Stimulated activated naive CD8-positive, alpha-beta T cell treated with anti-CD3 and anti-CD28 coated beads, Interleukin-15, Interleukin-2, amounts not matched to agents 100 ng/mL and 50 ng/mL, for 24 hours (primary cell): ENCODE measurements around the gene PLEKHJ1.

Experiments
- H3K27ac Mint-ChIP-seq: one replicate; pipeline ENCODE4 v1.8.0; 2021; ENCODE audit warnings: mild to moderate bottlenecking, mixed read lengths
- H3K27me3 Mint-ChIP-seq: one replicate; pipeline ENCODE4 v1.8.0; 2021; ENCODE audit warnings: mixed read lengths
- H3K36me3 Mint-ChIP-seq: one replicate; pipeline ENCODE4 v1.8.0; 2021; ENCODE audit warnings: low read depth, mixed read lengths
- H3K4me1 Mint-ChIP-seq: one replicate; pipeline ENCODE4 v1.8.0; 2021; ENCODE audit warnings: low read depth, mixed read lengths
- H3K4me3 Mint-ChIP-seq: one replicate; pipeline ENCODE4 v1.8.0; 2021; ENCODE audit warnings: mild to moderate bottlenecking, mixed read lengths
- H3K9me3 Mint-ChIP-seq: one replicate; pipeline ENCODE4 v1.8.0; 2021; ENCODE audit warnings: mixed read lengths

The PLEKHJ1 gene

DNA sequence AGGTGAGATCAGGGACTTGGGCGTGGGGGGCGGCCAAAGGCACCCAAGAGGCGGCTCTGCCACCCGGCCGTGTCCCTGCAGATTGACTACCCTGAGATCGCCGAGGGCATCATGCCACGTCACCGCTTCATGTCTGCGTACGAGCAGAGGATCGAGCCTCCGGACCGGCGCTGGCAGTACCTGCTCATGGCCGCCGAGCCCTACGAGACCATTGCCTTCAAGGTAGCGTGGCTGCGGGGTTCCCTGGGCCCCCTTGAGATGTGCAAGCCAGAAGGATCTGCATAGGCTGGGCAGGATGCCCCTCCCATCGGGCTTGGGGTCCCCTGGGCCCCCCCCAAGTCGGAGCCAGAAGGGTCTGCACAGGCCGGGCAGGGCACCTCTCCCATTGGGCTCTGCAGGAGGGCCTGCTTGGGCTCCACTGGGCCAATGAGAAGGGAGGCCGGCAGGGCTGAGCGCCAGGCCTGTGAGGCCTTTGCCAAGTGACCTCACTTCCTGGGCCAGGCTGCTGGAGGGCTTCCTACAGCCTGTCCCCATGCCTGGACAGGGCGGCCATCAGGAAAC is 10.8 kb upstream of the PLEKHJ1 start:
- no peak overlapping the region for H3K27ac Mint-ChIP-seq
- no peaks in the 10 kb centered on the region for H3K27me3 Mint-ChIP-seq
- no peak overlapping the region for H3K4me3 Mint-ChIP-seq
- H3K36me3 Mint-ChIP-seq: peaks cover 25% of the 10 kb centered on the region
- H3K9me3 Mint-ChIP-seq: no peaks in the 10 kb centered on the region
- peaks cover 8% of the 10 kb centered on the region for H3K4me1 Mint-ChIP-seq

GRCh38 chr19:2246014-2246620 is 10.0 kb upstream of the PLEKHJ1 start:
- Mint-ChIP-seq H3K4me3 (no peak overlapping the region), H3K36me3 (peaks cover 28% of the 10 kb centered on the region), H3K4me1 (peaks cover 15% of the 10 kb centered on the region), H3K27me3 (no peaks in the 10 kb centered on the region), H3K9me3 (no peaks in the 10 kb centered on the region), H3K27ac (no peak overlapping the region)

GRCh38 chr19:2245273-2245672 is 9.1 kb upstream of the PLEKHJ1 start:
- Mint-ChIP-seq H3K36me3 (peaks cover 36% of the 10 kb centered on the region), H3K9me3 (no peaks in the 10 kb centered on the region), H3K4me3 (no peak overlapping the region), H3K4me1 (peaks cover 24% of the 10 kb centered on the region), H3K27me3 (no peaks in the 10 kb centered on the region), H3K27ac (no peak overlapping the region)

GRCh38 chr19:2244486-2244885 is 8.4 kb upstream of the PLEKHJ1 start:
- H3K27ac Mint-ChIP-seq: no peak overlapping the region
- H3K36me3 Mint-ChIP-seq: peaks cover 43% of the 10 kb centered on the region
- H3K4me1 Mint-ChIP-seq: peaks cover 31% of the 10 kb centered on the region
- no peaks in the 10 kb centered on the region for H3K27me3 Mint-ChIP-seq
- no peak overlapping the region for H3K4me3 Mint-ChIP-seq
- H3K9me3 Mint-ChIP-seq: no peaks in the 10 kb centered on the region

- H3K4me3 Mint-ChIP-seq: no peak overlapping the region
- H3K27me3 Mint-ChIP-seq: no peaks in the 10 kb centered on the region
- peaks cover 35% of the 10 kb centered on the region for H3K4me1 Mint-ChIP-seq
- no peaks in the 10 kb centered on the region for H3K9me3 Mint-ChIP-seq
- peaks cover 46% of the 10 kb centered on the region for H3K36me3 Mint-ChIP-seq
- H3K27ac Mint-ChIP-seq: no peak overlapping the region
Observed at GRCh38 chr19:2244125-2244411, 7.9 kb upstream of the PLEKHJ1 start.

DNA sequence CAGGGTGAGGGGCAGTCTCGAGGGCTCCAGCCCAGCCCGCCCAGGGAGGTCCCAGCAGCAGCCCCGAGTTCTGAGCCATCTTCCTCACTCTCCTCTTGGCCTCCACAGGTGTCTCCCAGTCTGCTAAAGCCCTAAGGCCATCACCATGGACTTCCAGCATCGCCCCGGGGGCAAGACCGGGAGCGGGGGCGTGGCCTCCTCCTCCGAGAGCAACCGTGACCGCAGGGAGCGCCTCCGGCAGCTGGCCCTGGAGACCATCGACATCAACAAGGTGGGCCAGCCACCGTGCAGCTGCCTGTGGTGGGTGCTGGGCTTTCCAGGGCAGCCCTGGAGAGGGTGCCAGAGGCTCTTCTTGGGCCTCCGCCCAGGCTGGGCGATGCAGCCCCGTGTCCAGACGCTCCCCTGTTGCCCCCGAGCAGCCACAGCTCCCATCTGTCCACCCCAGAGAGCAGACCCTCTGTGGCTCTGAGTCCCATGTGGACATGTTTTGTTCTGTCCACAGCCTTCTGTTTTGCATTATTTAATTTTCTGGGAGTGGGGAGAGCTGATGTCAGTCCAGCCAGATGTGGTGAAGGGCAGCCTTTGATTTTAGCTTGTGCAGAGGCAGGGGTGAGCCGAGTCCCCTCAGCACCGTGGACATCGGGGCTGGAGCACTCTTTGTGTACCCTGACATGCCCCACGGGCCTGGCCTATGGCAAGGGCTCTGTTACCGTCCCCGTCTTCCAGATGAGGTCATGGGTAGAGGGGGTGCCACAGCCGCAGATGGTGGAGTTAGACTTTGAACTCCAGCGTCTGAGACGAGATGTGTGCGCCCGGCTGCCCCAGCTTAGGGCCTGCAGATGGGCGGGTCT is 7.4 kb upstream of the PLEKHJ1 start:
- Mint-ChIP-seq H3K27ac (no peak overlapping the region), H3K4me1 (peaks cover 41% of the 10 kb centered on the region), H3K9me3 (no peaks in the 10 kb centered on the region), H3K27me3 (no peaks in the 10 kb centered on the region), H3K4me3 (no peak overlapping the region), H3K36me3 (peaks cover 50% of the 10 kb centered on the region)

GRCh38 chr19:2242816-2243215 is 6.7 kb upstream of the PLEKHJ1 start:
- Mint-ChIP-seq H3K36me3 (peaks cover 57% of the 10 kb centered on the region), H3K4me1 (peaks cover 47% of the 10 kb centered on the region), H3K27me3 (no peaks in the 10 kb centered on the region), H3K27ac (no peak overlapping the region), H3K9me3 (no peaks in the 10 kb centered on the region), H3K4me3 (no peak overlapping the region)

DNA sequence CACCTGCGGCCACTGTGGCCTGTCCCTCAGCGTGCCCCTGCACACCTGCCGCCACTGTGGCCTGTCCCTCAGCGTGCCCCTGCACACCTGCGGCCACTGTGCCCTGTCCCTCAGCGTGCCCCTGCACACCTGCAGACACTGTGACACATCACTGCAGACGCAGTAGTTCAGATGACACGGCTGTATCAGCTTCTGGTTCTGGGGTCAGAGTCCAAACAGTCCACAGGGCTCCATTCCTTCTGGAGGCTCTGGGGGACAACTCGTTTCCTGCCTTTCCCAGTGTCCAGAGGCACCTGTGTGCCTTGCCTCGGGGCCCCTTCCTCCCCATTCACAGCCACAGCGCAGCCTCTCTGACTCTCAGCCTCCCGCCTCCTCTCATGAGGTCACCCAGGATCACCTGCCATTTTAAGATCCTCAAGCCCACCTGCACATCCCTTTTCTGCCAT is 6.0 kb upstream of the PLEKHJ1 start:
- H3K27ac Mint-ChIP-seq: no peak overlapping the region
- H3K27me3 Mint-ChIP-seq: no peaks in the 10 kb centered on the region
- H3K4me3 Mint-ChIP-seq: peak overlapping the region; percentile 98
- H3K9me3 Mint-ChIP-seq: no peaks in the 10 kb centered on the region
- H3K4me1 Mint-ChIP-seq: peaks cover 53% of the 10 kb centered on the region
- H3K36me3 Mint-ChIP-seq: peaks cover 63% of the 10 kb centered on the region

GRCh38 chr19:2240881-2241760 is 5.0 kb upstream of the PLEKHJ1 start:
- Mint-ChIP-seq H3K4me1 (peaks cover 59% of the 10 kb centered on the region), H3K36me3 (peaks cover 70% of the 10 kb centered on the region), H3K27me3 (peaks cover 4% of the 10 kb centered on the region), H3K4me3 (peak overlapping the region; percentile 98), H3K27ac (peak overlapping the region; percentile 68), H3K9me3 (no peaks in the 10 kb centered on the region)

DNA sequence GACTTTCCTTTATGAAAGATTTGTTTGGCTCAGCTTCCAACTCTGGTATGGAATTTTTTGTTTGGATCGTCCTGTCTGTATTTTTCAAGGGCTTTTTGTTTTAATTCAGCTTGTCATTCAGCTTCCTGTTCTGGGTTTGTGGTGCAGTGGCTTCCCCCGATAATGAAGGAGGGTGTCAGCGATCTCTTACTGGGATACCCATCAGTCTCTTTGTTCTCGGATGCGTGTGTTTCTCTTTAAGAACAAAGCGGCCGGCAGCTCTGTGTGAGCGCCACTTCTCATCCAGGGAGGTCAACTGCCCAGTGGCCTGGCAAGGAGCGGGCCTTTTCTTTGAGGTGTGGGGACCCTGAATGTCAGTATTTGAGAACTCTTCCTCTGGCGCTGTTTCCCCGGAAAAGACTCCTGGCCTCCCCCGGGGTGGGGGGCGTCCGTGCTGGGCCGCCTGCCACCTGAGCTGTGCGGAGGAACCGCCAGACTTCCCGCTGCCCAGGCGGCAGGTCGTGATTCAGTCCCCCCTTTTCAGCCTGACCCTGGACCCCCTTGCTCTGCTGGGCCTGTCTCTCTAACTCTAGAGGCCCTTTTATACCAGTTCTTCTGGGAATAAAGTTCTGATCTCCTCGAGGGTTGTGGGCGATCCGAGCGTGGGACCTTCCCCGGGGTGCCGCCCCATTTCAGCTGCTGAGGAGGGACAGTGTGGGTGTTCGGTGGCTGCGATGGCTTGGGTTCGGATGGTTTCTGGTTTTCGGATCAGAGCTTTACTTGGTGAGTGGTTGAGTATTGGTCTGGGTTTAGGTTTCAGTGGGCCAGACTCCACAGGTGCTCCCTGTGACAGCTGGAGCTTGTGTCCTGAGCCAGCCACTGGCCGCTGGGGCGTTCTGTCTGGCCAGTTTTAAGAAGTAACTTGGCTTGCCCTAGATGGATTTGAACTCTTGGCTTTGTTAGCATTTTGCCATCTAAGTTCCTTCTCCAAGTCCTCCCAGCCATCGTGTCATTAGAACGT is 3.9 kb upstream of the PLEKHJ1 start:
- Mint-ChIP-seq H3K27ac (peak overlapping the region; percentile 91), H3K9me3 (no peaks in the 10 kb centered on the region), H3K4me1 (peaks cover 62% of the 10 kb centered on the region), H3K4me3 (peak overlapping the region; percentile 98), H3K36me3 (peaks cover 67% of the 10 kb centered on the region), H3K27me3 (peaks cover 4% of the 10 kb centered on the region)

- Mint-ChIP-seq H3K4me1 (peaks cover 71% of the 10 kb centered on the region), H3K9me3 (no peaks in the 10 kb centered on the region), H3K27me3 (peaks cover 4% of the 10 kb centered on the region), H3K36me3 (peaks cover 64% of the 10 kb centered on the region), H3K27ac (peak overlapping the region; percentile 91), H3K4me3 (peak overlapping the region; percentile 98)
Observed at GRCh38 chr19:2239173-2239572, 3.0 kb upstream of the PLEKHJ1 start.

- Mint-ChIP-seq H3K4me1 (peaks cover 78% of the 10 kb centered on the region), H3K27me3 (peaks cover 4% of the 10 kb centered on the region), H3K9me3 (no peaks in the 10 kb centered on the region), H3K4me3 (peak overlapping the region; percentile 98), H3K27ac (peak overlapping the region; percentile 99), H3K36me3 (peaks cover 62% of the 10 kb centered on the region)
Observed at GRCh38 chr19:2237869-2238153, 1.7 kb upstream of the PLEKHJ1 start.

DNA sequence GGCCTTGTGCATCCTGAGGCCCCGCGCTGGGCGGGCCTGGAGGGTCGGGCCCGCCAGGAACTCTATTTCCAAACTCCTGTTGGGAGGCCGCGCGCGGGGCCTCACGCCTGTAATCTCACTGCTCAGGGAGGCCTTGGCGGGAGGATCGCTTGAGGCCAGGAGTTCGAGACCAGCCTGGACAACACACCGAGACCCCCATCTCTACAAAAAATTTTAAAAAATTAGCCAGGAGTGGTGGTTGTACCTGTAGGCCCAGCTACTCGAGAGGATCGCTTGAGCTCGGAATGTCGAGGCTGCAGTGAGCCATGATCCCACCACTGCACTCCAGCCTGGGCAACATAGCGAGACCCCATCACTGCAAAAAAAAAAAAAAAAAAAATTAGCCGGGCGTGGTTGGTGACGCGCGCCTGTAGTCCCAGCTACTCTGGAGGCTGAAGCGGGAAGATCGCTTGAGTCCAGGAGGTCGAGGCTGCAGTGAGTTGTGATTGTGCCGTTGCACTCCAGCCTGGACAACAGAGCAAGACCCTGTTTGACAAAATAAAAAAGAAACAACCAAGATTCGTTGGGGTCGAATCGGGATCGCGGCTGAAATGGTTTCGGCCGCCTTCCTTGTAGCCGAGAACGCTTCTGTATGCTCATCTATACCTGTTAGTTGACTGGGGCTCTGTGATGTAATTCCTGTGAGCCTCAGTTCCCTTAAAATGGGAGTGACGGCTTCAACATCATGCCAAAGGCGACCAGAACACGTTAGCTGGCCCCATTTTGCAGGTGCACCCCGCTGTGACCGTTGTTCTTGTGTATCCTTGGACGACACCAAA is 1.1 kb upstream of the PLEKHJ1 start:
- Mint-ChIP-seq H3K36me3 (peaks cover 56% of the 10 kb centered on the region), H3K4me1 (peaks cover 72% of the 10 kb centered on the region), H3K4me3 (peak overlapping the region; percentile 98), H3K27me3 (peaks cover 4% of the 10 kb centered on the region), H3K9me3 (no peaks in the 10 kb centered on the region), H3K27ac (peak overlapping the region; percentile 99)
